ENCODE measurements around the gene ATP8B4.
"Not testable (repeated sequence)": the region's sequence is repeated elsewhere in the genome, so short reads cannot be mapped to it uniquely, and the experiment has no call there.

ATP8B4 gene

GRCh38 chr15:50108461-50108860, 10.6 kb downstream of the ATP8B4 start:
- no peak for DNase-seq

DNA sequence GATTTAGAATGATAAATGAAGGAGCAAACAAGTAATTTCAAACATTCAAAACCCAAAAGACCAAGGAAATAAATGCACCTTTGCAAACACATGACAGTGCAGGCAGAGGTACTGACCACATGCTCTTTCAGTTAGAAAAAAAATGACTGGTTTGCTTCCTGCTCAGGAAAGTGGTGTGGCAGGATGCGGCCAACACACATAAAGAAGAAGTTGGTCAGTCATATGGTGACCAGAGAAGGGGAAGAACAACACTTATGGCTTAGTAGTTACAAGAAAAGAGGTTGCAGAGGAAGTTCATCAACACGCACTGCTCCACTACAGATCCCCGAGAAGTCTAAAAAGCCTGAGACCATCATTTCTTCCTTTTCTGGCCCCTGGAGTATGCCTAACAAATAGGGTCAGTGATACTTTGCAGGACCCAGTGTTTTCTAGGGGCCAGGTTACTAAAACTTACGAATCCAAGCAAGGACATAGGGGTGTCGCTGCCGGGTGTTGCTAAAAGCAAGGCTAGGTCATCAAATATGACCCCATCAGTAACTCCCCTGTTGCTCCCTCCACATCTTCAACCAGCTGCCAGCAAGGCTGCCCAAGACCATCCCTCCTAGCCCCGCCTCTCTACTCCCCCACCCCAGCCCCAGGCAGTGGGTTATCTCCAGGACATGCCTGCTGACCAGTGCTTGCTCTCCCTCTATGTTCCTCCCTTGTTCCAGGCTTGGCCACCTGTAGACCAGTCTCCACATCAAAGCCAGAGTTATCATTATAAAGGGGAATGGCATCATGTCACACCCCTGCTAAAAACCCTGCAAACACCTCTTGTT, 11.2 kb downstream of the ATP8B4 start:
- peak; percentile 13 to 61 for DNase-seq

- DNase-seq = no peak
Observed at GRCh38 chr15:50107157-50107556, 11.9 kb downstream of the ATP8B4 start.

- no peak for DNase-seq
Observed at GRCh38 chr15:50106457-50106856, 12.6 kb downstream of the ATP8B4 start.

DNA sequence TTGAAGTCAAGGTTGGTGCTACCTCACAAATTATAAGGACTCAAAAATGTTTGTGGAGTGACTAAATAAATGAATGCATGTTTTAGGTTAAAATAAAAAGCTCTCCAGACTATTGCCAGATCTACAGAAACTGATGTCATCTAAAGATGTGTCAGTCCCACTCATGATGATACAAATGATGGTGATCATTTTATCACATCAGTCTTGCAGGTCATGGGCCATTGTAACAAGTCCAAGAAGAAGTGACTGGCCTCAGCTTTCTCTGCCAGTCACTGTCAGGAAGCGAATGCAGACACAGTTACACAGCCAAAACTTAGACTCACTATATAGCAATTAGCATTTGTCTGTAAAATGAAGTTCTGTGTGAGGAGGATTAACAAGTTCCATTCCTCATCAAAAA, 18.5 kb downstream of the ATP8B4 start:
- no peak for DNase-seq

DNA sequence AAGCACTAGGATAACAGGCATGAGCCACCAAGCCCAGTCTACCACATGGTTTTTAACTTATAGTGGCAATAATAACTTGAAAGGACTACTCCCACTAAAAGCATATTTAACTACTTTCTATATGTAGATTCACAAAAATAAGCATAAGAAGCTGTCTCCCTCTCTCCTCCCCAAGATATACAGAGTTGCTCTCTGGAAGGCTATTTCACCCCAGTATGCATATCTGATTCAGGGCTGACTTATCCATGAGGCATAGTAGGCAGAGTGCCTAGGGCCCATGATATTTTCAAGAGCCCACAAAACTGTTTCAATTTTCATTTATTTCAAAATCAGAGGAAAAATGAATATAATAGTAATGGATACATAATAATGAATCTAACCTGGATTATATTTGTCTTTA, 20.5 kb downstream of the ATP8B4 start:
- DNase-seq = no peak

DNA sequence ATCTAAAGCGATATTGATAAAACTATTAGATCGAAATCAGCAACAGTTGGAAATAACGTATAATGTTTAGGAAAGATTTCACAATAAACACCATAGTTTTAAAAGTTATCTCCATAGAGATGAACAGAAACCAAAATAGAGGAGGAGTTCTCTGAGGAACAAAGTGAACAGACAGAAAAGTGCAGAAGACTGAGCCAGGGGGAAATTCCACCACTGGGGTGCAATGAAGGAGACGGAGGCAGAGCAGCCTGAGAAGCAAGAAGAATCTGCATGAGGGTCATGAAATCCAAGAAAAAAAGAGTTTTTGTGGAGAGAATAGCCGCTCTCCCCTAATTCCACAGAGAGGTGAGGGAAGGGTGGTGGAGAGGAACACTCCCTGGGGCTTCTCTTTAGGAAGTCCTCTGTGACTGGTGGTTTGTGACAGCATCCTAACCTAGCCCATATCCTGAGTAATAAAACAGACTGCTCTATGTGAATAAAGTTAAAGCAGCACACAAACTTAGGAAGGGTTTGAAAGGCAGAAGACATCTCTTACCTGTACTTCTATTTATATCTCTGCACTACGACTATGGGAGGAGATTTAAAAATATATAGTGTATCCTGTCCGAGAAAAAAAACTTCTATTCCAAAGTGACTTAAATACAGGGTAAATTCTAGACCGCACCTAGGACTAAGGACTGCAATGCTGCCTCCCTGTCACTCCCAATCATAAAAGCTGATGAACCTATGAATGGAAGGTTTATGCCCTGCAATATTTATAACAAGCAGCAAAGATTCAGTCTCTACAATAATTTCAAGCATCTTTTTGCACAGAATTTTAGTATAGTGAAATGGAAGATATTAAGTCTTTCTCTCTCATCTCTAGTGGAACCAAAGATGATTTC, 22.9 kb downstream of the ATP8B4 start:
- peak in 1 of 2 donors; percentile 31 for DNase-seq

- DNase-seq = not testable (repeated sequence)
Observed at GRCh38 chr15:50089386-50089785, 29.6 kb downstream of the ATP8B4 start.

- no peak for DNase-seq
Observed at GRCh38 chr15:50084932-50085331, 34.1 kb downstream of the ATP8B4 start.

DNA sequence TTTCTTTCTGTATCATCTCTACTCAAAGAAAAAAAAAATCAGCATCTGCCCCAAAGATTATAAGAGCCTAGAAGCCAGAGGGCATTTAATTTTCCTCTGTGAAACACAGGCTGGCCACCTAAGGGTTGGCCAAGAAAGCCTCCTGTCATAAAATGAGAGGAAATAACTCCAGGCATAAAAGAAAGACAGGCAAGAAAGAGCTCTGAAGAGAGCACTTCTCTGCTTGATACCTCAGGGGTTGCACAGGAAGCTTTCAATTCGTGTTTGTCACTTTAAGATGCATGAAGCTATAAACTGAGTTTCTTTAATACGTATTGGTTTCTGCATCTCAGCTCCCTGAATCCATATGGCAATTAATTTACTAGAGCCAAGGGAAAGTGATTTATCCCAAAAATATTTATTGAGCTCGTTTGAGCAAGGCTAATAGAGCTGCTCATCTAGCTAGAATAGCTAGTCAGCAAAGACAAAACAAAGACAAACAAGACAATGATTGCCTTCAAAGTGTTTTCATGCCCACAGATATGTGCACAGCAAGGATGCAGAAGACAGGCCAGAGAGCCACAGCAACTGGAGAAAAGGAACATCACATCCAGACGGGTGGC, 35.5 kb downstream of the ATP8B4 start:
- no peak for DNase-seq

- DNase-seq = no peak
Observed at GRCh38 chr15:50082066-50082465, 37.0 kb downstream of the ATP8B4 start.

DNA sequence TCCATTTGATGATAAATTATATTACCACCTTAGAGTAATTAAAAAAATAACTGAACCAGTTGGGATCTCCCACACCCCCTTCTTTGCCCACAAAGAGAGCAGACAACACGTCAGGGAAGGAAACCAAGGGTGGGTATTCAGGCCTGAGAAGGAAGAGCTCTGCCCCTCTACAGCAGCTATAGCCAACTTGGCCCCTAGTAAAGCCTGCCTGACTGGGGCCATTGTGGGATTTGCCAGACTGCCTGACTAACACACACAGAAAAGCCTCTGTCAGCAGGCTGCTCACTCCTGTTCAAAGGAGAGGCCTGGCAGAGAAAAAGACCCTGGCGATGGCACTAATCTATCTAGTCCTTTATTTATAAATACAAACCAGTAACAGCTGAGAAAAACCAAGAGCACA, 41.4 kb downstream of the ATP8B4 start:
- DNase-seq = no peak

DNA sequence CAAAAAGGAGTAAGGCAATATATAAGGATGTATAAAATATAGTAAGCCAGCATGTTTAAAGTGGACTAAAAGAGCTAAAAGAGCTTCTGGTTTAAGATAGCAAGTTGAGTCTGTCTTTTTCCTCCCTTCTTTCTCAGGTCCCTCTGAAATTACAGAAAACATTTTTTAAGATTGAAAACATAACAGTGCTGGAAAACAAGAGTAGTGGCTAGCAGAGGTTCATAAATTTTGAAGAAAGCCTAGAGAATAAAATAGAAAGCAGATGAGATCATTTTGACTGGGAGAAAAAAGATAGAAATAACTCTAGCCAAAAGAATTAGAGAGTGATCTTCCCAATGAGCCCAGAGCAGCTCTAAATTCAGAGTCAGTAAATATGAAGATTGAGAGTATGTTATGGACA, 41.9 kb downstream of the ATP8B4 start:
- DNase-seq = no peak

DNA sequence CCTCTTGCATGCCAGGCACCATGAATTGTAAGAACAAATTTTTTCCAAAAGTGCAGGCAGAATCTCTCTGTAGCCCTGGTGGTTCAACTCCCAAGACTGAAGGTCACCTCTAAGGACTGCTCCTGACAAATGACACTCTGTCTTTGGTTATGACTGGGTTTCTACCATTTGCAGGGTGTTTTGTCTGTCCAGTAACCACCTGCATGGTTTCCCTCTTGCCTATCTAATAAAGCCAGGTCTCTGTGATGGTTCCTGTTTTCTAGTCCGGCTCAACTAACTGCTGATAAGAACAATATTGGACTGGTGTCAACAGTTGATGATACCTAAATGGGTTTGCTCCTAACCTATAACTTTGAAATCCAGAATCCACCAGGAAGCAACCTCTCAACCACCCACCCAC, 43.7 kb downstream of the ATP8B4 start:
- DNase-seq = no peak

- no peak for DNase-seq
Observed at GRCh38 chr15:50071551-50072258, 47.3 kb downstream of the ATP8B4 start.

- no peak for DNase-seq
Observed at GRCh38 chr15:50068016-50068415, 51.0 kb downstream of the ATP8B4 start.

DNA sequence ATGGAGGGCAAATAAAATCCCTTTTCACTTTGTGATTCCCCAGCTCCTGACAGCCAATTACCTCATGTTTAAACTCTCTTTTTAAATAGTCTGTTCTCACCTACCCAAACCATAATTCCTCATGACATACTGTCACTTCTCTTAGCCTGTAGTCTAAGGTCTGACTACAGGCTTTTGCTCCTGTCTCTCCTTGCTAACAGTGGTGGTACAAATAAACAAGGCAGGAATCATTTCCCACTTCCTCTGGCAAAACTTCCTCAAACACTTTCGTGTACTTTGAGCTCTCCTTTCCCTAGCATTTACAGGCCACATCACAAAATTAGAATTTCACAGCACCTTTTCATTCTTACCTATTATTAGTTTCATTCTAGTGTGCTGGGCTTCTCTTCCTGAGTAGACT, 51.8 kb downstream of the ATP8B4 start:
- no peak for DNase-seq

DNA sequence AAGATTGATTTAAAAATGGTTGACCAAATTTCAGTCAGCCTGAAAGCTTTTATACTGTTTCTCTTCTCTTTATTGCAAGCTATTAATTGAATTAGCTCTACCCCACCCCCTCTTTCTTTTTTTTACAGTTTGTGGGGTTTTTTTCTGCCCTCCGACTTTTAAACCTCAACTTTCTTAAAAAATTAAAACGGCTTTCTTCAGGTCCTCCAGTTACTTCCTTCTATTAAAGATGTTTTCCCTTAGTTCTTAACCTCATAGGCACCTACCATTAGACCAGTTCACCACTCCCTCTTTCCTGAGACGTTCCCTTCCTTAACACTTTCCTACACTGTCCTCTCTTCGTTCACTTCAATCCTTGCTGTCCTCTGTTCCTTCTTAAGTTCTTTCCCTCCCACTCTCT, 52.4 kb downstream of the ATP8B4 start:
- DNase-seq = no peak

DNA sequence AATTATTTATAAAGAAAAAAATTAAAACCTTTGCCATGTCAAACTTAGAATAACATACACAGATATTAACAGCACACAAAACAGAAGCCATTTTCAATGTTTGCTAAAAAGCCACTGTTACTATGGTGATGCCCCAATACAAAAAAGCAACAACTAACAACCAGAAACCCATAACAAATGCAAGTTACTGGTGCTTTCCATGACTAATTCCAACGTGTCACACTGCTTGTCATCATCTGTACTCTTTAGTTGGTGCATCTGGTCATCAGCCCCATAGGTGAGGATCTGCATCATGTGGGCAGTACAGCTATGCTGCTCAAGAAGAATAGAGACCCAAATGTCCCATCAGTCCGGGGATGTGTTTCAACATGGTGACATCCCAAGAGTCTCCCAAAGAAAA, 52.8 kb downstream of the ATP8B4 start:
- peak; percentile 30 to 70 for DNase-seq

DNA sequence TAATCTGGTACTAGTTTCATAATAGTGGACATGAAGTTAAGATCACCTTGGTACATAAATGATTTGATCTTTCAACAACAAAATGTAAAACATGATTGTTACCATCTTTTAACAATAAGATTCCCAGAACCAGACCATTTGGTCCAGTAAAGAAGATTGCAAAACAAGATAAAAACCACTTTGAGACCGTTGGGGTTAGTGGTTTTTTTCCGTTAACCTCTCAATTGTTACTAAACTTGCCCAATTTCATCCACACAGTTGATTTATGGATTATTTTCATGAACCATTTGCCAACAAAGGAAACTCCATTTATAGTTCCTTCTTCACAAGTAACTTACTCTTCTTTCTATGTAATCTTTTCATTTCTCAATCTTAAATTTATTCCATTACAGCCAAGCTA, 53.8 kb downstream of the ATP8B4 start:
- no peak for DNase-seq

GRCh38 chr15:50064673-50065072, 54.4 kb downstream of the ATP8B4 start:
- no peak for DNase-seq

GRCh38 chr15:50063226-50063625, 55.8 kb downstream of the ATP8B4 start:
- no peak for DNase-seq

- no peak for DNase-seq
Observed at GRCh38 chr15:50061503-50061902, 57.5 kb downstream of the ATP8B4 start.
